Upper lobe of left lung (tissue), 4 donors: Measurements from ENCODE around the gene YPEL2.

Experiments
- EP300 ChIP-seq, 4 donors: sonication (generic); formaldehyde crosslinking; IDR thresholded peaks; one replicate each; pipeline ENCODE4 v1.5.1; 2017; ENCODE audit warnings: antibody characterized with exemption in 4 of 4, control low read depth in 2 of 4
- POLR2A ChIP-seq, 4 donors: fragments of 450-650 bp; IDR thresholded peaks; one replicate each; pipeline ENCODE4 v1.5.1; 2016 to 2017; ENCODE audit warnings: antibody characterized with exemption in 4 of 4, mild to moderate bottlenecking in 2 of 4
- POLR2AphosphoS5 ChIP-seq, 2 donors: sonication (generic); formaldehyde crosslinking; IDR thresholded peaks; one replicate each; pipeline ENCODE4 v1.5.1; 2017; ENCODE audit warnings: antibody characterized with exemption in 2 of 2
- TF ChIP-seq, protein P1 (sequence below), 6 experiments: fragments of 450-650 bp in 4 of 6; fragments of 200-600 bp in 2 of 6; sonication (generic) in 2 of 6; IDR thresholded peaks; one replicate each; pipeline ENCODE4 v1.5.1; 2016 to 2019; ENCODE audit warnings: antibody characterized with exemption in 6 of 6

DNA sequence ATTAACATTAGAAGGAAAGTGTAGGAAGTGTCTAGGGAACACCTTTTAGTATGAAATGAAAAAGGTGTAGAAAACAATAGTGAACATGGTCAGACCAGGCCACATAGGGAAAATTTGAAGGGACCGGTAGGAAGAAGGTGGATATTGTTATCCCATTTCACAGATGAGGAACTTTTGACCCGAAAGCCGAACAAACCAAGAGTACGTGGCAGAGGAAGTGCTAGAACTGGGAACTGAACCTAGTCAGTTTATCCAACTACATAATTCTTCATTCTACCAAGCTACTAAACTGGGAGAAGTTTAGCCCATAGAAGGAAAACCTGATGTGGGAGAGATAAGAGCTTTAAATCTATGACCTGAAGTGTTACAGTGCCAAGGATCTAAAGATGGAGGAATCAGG, 43.2 kb downstream of the YPEL2 start:
- TF ChIP-seq POLR2A (IDR thresholded peaks at IDR 0.05) (no peak), POLR2AphosphoS5 (IDR thresholded peaks at IDR 0.05) (no peak), EP300 (IDR thresholded peaks at IDR 0.05) (no peak)
- TF ChIP-seq, protein P1, sequence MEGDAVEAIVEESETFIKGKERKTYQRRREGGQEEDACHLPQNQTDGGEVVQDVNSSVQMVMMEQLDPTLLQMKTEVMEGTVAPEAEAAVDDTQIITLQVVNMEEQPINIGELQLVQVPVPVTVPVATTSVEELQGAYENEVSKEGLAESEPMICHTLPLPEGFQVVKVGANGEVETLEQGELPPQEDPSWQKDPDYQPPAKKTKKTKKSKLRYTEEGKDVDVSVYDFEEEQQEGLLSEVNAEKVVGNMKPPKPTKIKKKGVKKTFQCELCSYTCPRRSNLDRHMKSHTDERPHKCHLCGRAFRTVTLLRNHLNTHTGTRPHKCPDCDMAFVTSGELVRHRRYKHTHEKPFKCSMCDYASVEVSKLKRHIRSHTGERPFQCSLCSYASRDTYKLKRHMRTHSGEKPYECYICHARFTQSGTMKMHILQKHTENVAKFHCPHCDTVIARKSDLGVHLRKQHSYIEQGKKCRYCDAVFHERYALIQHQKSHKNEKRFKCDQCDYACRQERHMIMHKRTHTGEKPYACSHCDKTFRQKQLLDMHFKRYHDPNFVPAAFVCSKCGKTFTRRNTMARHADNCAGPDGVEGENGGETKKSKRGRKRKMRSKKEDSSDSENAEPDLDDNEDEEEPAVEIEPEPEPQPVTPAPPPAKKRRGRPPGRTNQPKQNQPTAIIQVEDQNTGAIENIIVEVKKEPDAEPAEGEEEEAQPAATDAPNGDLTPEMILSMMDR (IDR thresholded peaks at IDR 0.05): no peak
